ENCODE results near the gene BABAM2. TPM values are rescaled to one million over a fixed set of nuclear protein-coding genes. Genes with fewer than 3 reads are reported as not detected.
"Not testable (repeated sequence)": the region's sequence is repeated elsewhere in the genome, so short reads cannot be mapped to it uniquely, and the experiment has no call there.

The BABAM2 gene
- total and polyA plus RNA-seq, 2 of the 4 experiments (the other 2 are of a cell fraction), result 20.9 to 23.1 TPM

GRCh38 chr2:28370354-28370753 is 479.8 kb downstream of the BABAM2 start:
- intact Hi-C loops (cut with micrococcal nuclease) (no loop called here), dilution Hi-C loops (cut with HindIII; ENCODE audit: low sequenced_read_pairs, unreplicated experiment) (no loop called here), in situ Hi-C loops (cut with MboI; ENCODE audit: low sequenced_read_pairs) (no loop called here)
- H3K36me3 ChIP-seq (ENCODE audit: control insufficient read depth, insufficient read depth, low read length), result no peaks in the 10 kb centered on the region
- POLR2A ChIA-PET (ENCODE audit: unreplicated experiment), result interaction anchor here (0.6 to 0.7 kb wide), 2 partner anchors 8 to 76 kb away, joined by 4 to 11 read pairs; no protein-coding TSS in a partner anchor
- no peak overlapping the region for H3K23ac ChIP-seq (ENCODE audit: low read depth, low read length)
- H2BK15ac ChIP-seq (ENCODE audit: low read depth, low read length), result no peak overlapping the region
- no peak overlapping the region for H2BK120ac ChIP-seq (ENCODE audit: low read depth, low read length)
- peaks cover 6% of the 10 kb centered on the region for H3K27me3 ChIP-seq (ENCODE audit: control insufficient read depth, insufficient read depth, low read length)
- no TSS peak for BruUV-seq (replicated peaks)
- H4K20me1 ChIP-seq (ENCODE audit: insufficient read depth, low read length), result no peaks in the 10 kb centered on the region
- no peak overlapping the region for H4K8ac ChIP-seq (ENCODE audit: low read depth in 2 of 2, low read length in 2 of 2)
- CTCF ChIA-PET, result interaction anchor here (0.6 kb wide), 1 partner anchor 313 kb away, joined by 4 read pairs; no protein-coding TSS in a partner anchor
- no peak overlapping the region for H2BK20ac ChIP-seq (ENCODE audit: low read depth, low read length)
- H3K27ac ChIP-seq (ENCODE audit: insufficient read depth, low read length), result no peak overlapping the region
- DNase-seq, result no peak
- no peak for TF ChIP-seq MAZ (IDR thresholded peaks at IDR 0.05; ENCODE audit: borderline replicate concordance, low read depth, low read length)
- TF ChIP-seq CEBPB (IDR thresholded peaks at IDR 0.05; ENCODE audit: low read depth, low read length), result 0 out of 2 replicates have a peak, but pooled peaks have one; percentile 15
- TF ChIP-seq SMC3 (IDR thresholded peaks at IDR 0.05; ENCODE audit: low read depth, low read length), result no peak
- no peak for TF ChIP-seq BHLHE40 (IDR thresholded peaks at IDR 0.05; ENCODE audit: low read depth, low read length)
- H3K4ac ChIP-seq (ENCODE audit: low read depth, low read length), result no peak overlapping the region
- ATAC-seq (ENCODE audit: low read depth), result no peak
- H2AFZ ChIP-seq (replicated peaks; ENCODE audit: low read length, poor library complexity), result no peak overlapping the region
- H2AK5ac ChIP-seq (ENCODE audit: low read depth, low read length), result no peak overlapping the region
- WGBS, 2 experiments (ENCODE audit: extremely low coverage in 2 of 2, insufficient read length in 1 of 2), result 67% methylated on average over 1 of the region's 3 CpGs; no CpG with 5 or more reads in 1 of the 2 experiments
- no peaks in the 10 kb centered on the region for H3K9me1 ChIP-seq (ENCODE audit: insufficient read depth, low read length)
- no peak overlapping the region for H2AK9ac ChIP-seq (replicated peaks; ENCODE audit: low read depth, low read length, poor library complexity)
- H3K4me2 ChIP-seq (ENCODE audit: low read depth, low read length), result no peak overlapping the region
- no peak overlapping the region for H4K5ac ChIP-seq (ENCODE audit: low read depth, low read length)
- H2BK5ac ChIP-seq (ENCODE audit: low read depth, low read length, poor library complexity, severe bottlenecking), result no peak overlapping the region
- H3K4me3 ChIP-seq (ENCODE audit: insufficient read depth, low read depth, low read length), result no peak overlapping the region
- H3K9ac ChIP-seq (ENCODE audit: low read depth, low read length), result no peak overlapping the region
- H3K4me1 ChIP-seq (ENCODE audit: control insufficient read depth, insufficient read depth, low read length), result peaks cover 2% of the 10 kb centered on the region; the same call in 1 of the 2 replicates
- no peaks in the 10 kb centered on the region for H3K79me1 ChIP-seq (ENCODE audit: low read depth in 1 of 2, low read length in 2 of 2)
- H3K14ac ChIP-seq (replicated peaks; ENCODE audit: low read depth, low read length), result no peak overlapping the region
- H4K91ac ChIP-seq (ENCODE audit: insufficient read depth, low read depth, low read length), result no peak overlapping the region
- H3K18ac ChIP-seq (ENCODE audit: low read depth, low read length), result no peak overlapping the region
- no peaks in the 10 kb centered on the region for H3K9me3 ChIP-seq (ENCODE audit: control insufficient read depth, insufficient read depth, low read length)
- H3K56ac ChIP-seq (ENCODE audit: extremely low read depth, insufficient read depth, low read length), result no peak overlapping the region

- CTCF ChIA-PET; in situ Hi-C loops (cut with MboI; ENCODE audit: low sequenced_read_pairs); ATAC-seq (ENCODE audit: low read depth); BruUV-seq (replicated peaks); H2BK5ac ChIP-seq (ENCODE audit: low read depth, low read length, poor library complexity, severe bottlenecking); H3K27ac ChIP-seq (ENCODE audit: insufficient read depth, low read length); H3K14ac ChIP-seq (replicated peaks; ENCODE audit: low read depth, low read length); H2AK5ac ChIP-seq (ENCODE audit: low read depth, low read length); H2BK120ac ChIP-seq (ENCODE audit: low read depth, low read length); H3K56ac ChIP-seq (ENCODE audit: extremely low read depth, insufficient read depth, low read length); H2AK9ac ChIP-seq (replicated peaks; ENCODE audit: low read depth, low read length, poor library complexity); H2BK20ac ChIP-seq (ENCODE audit: low read depth, low read length); H4K5ac ChIP-seq (ENCODE audit: low read depth, low read length); H4K20me1 ChIP-seq (ENCODE audit: insufficient read depth, low read length); H3K36me3 ChIP-seq (ENCODE audit: control insufficient read depth, insufficient read depth, low read length); H3K18ac ChIP-seq (ENCODE audit: low read depth, low read length); DNase-seq; H3K23ac ChIP-seq (ENCODE audit: low read depth, low read length); H3K4me3 ChIP-seq (ENCODE audit: insufficient read depth, low read depth, low read length); dilution Hi-C loops (cut with HindIII; ENCODE audit: low sequenced_read_pairs, unreplicated experiment); H3K9ac ChIP-seq (ENCODE audit: low read depth, low read length); H2BK15ac ChIP-seq (ENCODE audit: low read depth, low read length); H3K9me3 ChIP-seq (ENCODE audit: control insufficient read depth, insufficient read depth, low read length); H3K4me2 ChIP-seq (ENCODE audit: low read depth, low read length); intact Hi-C loops (cut with micrococcal nuclease); H3K79me1 ChIP-seq (ENCODE audit: low read depth in 1 of 2, low read length in 2 of 2); POLR2A ChIA-PET (ENCODE audit: unreplicated experiment); H3K4me1 ChIP-seq (ENCODE audit: control insufficient read depth, insufficient read depth, low read length); H4K8ac ChIP-seq (ENCODE audit: low read depth in 2 of 2, low read length in 2 of 2); H3K27me3 ChIP-seq (ENCODE audit: control insufficient read depth, insufficient read depth, low read length); H4K91ac ChIP-seq (ENCODE audit: insufficient read depth, low read depth, low read length); H2AFZ ChIP-seq (replicated peaks; ENCODE audit: low read length, poor library complexity); H3K9me1 ChIP-seq (ENCODE audit: insufficient read depth, low read length); H3K4ac ChIP-seq (ENCODE audit: low read depth, low read length): not testable (repeated sequence)
- no CpG with 5 or more reads among the region's 4 CpGs for WGBS, 2 experiments (ENCODE audit: extremely low coverage in 2 of 2, insufficient read length in 1 of 2)
These were observed 481.2 kb downstream of the BABAM2 start for GRCh38 chr2:28371728-28372127.
